Measurements from ENCODE around the gene SMCR8. TPM values are rescaled to one million over a fixed set of nuclear protein-coding genes. Genes with fewer than 3 reads are reported as not detected.

Gene SMCR8
- total and polyA plus RNA-seq, 10 of the 15 experiments (the other 5 are each of a cell fraction or from before 2014, with no cell fraction given): 0.52 to 16.4 (median 8.0) TPM

- ChIA-PET SMC1A (ENCODE audit: uncharacterized antibody, unreplicated experiment) (interaction anchor here (0.9 kb wide), 1 partner anchor 8 kb away, joined by 3 read pairs; no protein-coding TSS in a partner anchor), RAD21 (ENCODE audit: unreplicated experiment) (no interaction called here), CTCF (interaction anchor here (0.6 to 0.9 kb wide), 2 partner anchors 10 to 70 kb away, joined by 3 read pairs; no protein-coding TSS in a partner anchor), POLR2A (no interaction called here)
- Histone ChIP-seq H3K4me3 (no peak overlapping the region), H2AFZ (ENCODE audit: control insufficient read depth, low read depth, low read length) (no peak overlapping the region), H3K9ac (ENCODE audit: control insufficient read depth, insufficient read depth, low read length) (no peak overlapping the region), H3K4me2 (ENCODE audit: control insufficient read depth, insufficient read depth) (no peak overlapping the region; the same call in 1 of the 2 replicates), H3K9me3 (replicated peaks; ENCODE audit: control insufficient read depth, insufficient read depth, low read length) (no peaks in the 10 kb centered on the region; the same call in 2 of the 3 replicates), H3K4me1 (ENCODE audit: control insufficient read depth, insufficient read depth, low read length) (peaks cover 22% of the 10 kb centered on the region), H3K27ac (ENCODE audit: control insufficient read depth, insufficient read depth) (no peak overlapping the region), H3K79me2 (ENCODE audit: control insufficient read depth, insufficient read depth, low read length) (peaks cover 40% of the 10 kb centered on the region), H3K27me3 (replicated peaks in 1 of 2; ENCODE audit: control insufficient read depth in 2 of 2, insufficient read depth in 2 of 2, low read length in 1 of 2) (no peaks in the 10 kb centered on the region), H3K36me3 (ENCODE audit: control insufficient read depth in 2 of 2, insufficient read depth in 2 of 2, low read length in 1 of 2) (peaks cover 2 to 15% of the 10 kb centered on the region in 2 experiments; a peak in 2 of 4 replicates), H4K20me1 (ENCODE audit: control insufficient read depth, insufficient read depth) (peaks cover 8% of the 10 kb centered on the region)
- no peak for DNase-seq (ENCODE audit: low read depth, low spot score)
- no TSS peak for BruUV-seq (replicated peaks)
- 84% methylated on average over 13 of the region's 13 CpGs for WGBS (ENCODE audit: insufficient coverage, insufficient replicate concordance, low lambda C conversion rate, missing lambda C conversion rate)
- peak; percentile 39 to 46 (median 46); a peak in 4 of 6 replicates for TF ChIP-seq CTCF (IDR thresholded peaks at IDR 0.05 in 2 of 3, conservative IDR thresholded peaks at IDR 0.05 in 1 of 3; ENCODE audit: control insufficient read depth in 2 of 3, extremely low read depth in 1 of 3, insufficient read depth in 1 of 3, low read depth in 3 of 3, low read length in 3 of 3)
- TF ChIP-seq IRF5 (IDR thresholded peaks at IDR 0.05; ENCODE audit: borderline replicate concordance): no peak
- TF ChIP-seq SMC3 (IDR thresholded peaks at IDR 0.05; ENCODE audit: borderline replicate concordance, low read length): peak; percentile 24; the same call in 1 of the 2 replicates
- TF ChIP-seq CBX5 (IDR thresholded peaks at IDR 0.05; ENCODE audit: low read depth): no peak
- TF ChIP-seq, protein P1, sequence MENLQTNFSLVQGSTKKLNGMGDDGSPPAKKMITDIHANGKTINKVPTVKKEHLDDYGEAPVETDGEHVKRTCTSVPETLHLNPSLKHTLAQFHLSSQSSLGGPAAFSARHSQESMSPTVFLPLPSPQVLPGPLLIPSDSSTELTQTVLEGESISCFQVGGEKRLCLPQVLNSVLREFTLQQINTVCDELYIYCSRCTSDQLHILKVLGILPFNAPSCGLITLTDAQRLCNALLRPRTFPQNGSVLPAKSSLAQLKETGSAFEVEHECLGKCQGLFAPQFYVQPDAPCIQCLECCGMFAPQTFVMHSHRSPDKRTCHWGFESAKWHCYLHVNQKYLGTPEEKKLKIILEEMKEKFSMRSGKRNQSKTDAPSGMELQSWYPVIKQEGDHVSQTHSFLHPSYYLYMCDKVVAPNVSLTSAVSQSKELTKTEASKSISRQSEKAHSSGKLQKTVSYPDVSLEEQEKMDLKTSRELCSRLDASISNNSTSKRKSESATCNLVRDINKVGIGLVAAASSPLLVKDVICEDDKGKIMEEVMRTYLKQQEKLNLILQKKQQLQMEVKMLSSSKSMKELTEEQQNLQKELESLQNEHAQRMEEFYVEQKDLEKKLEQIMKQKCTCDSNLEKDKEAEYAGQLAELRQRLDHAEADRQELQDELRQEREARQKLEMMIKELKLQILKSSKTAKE (IDR thresholded peaks at IDR 0.05; ENCODE audit: low read depth, poor library complexity, severe bottlenecking): no peak
- TF ChIP-seq, protein P2, sequence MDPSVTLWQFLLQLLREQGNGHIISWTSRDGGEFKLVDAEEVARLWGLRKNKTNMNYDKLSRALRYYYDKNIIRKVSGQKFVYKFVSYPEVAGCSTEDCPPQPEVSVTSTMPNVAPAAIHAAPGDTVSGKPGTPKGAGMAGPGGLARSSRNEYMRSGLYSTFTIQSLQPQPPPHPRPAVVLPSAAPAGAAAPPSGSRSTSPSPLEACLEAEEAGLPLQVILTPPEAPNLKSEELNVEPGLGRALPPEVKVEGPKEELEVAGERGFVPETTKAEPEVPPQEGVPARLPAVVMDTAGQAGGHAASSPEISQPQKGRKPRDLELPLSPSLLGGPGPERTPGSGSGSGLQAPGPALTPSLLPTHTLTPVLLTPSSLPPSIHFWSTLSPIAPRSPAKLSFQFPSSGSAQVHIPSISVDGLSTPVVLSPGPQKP (IDR thresholded peaks at IDR 0.05; ENCODE audit: low read depth, low read length): no peak
- TF ChIP-seq NFXL1 (IDR thresholded peaks at IDR 0.05; ENCODE audit: borderline replicate concordance): no peak
- TF ChIP-seq MXI1 (IDR thresholded peaks at IDR 0.05; ENCODE audit: low read depth, low read length): no peak
- no peak for TF ChIP-seq SREBF1 (IDR thresholded peaks at IDR 0.05; ENCODE audit: low read length)
- no peak for TF ChIP-seq JUND (IDR thresholded peaks at IDR 0.05; ENCODE audit: low read depth, low read length)
- TF ChIP-seq PAX8 (IDR thresholded peaks at IDR 0.05): no peak
- peak; percentile 50 for TF ChIP-seq RAD21 (IDR thresholded peaks at IDR 0.05; ENCODE audit: insufficient read depth, low read depth, low read length)
- intact Hi-C loops (cut with micrococcal nuclease; ENCODE audit: unreplicated experiment): loop anchor here (5.0 kb wide), 1 partner anchor 137 kb away; the partner anchor contains the start of gene ALKBH5
- 0 out of 3 replicates have a peak, but pooled peaks have one; percentile 11 for ATAC-seq
- peak; percentile 100 for FAIRE-seq
- in situ Hi-C loops (cut with MboI): no loop called here
Observed at GRCh38 chr17:18319604-18320256, 4.6 kb downstream of the SMCR8 start.
